Lower leg skin (tissue), 3 donors: Measurements from ENCODE around the gene PEX11G.

Experiments used
- POLR2A ChIP-seq, 2 donors: fragments of 450-650 bp; IDR thresholded peaks; one replicate each; pipeline ENCODE4 v1.6.1; 2016 to 2017; ENCODE audit warnings: antibody characterized with exemption in 2 of 2, mild to moderate bottlenecking in 1 of 2, moderate library complexity in 1 of 2
- TF ChIP-seq, protein P1 (sequence below), 3 donors: fragments of 450-650 bp; IDR thresholded peaks; one replicate each; pipeline ENCODE4 v1.5.1; 2016; ENCODE audit warnings: antibody characterized with exemption in 3 of 3, mild to moderate bottlenecking in 3 of 3, moderate library complexity in 2 of 3

DNA sequence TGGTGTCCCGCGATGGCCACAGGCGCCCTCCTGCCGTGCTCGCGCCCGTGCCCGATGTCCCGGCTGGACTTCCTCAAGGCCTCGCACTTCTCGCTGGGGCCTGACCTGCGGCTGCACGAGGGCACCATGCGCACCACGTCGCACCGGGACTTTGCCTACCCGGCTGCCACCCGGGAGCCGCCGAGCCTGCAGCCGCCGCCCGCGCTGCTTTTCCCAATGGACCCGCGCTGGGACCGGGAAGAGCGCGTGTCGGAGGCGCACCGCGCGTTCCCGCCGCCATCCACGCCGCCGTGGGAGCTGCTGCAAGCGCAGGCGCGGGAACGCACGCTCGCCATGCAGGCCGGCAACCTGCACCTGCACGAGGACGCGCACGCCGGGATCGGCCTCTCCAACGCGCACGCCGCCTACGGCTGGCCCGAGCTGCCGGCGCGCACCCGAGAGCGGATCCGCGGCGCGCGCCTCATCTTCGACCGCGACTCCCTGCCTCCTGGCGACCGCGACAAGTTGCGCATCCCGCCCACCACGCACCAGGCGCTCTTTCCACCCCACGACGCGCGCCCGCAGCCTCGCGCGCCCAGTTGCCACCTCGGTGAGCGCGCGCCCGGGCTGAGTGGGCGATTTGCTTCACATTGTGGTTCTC, 12.1 kb upstream of the PEX11G start:
- TF ChIP-seq, protein P1, sequence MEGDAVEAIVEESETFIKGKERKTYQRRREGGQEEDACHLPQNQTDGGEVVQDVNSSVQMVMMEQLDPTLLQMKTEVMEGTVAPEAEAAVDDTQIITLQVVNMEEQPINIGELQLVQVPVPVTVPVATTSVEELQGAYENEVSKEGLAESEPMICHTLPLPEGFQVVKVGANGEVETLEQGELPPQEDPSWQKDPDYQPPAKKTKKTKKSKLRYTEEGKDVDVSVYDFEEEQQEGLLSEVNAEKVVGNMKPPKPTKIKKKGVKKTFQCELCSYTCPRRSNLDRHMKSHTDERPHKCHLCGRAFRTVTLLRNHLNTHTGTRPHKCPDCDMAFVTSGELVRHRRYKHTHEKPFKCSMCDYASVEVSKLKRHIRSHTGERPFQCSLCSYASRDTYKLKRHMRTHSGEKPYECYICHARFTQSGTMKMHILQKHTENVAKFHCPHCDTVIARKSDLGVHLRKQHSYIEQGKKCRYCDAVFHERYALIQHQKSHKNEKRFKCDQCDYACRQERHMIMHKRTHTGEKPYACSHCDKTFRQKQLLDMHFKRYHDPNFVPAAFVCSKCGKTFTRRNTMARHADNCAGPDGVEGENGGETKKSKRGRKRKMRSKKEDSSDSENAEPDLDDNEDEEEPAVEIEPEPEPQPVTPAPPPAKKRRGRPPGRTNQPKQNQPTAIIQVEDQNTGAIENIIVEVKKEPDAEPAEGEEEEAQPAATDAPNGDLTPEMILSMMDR (IDR thresholded peaks at IDR 0.05) = no peak
- TF ChIP-seq POLR2A (IDR thresholded peaks at IDR 0.05) = no peak
